ENCODE measurements around the gene NPL.

GRCh38 chr1:182783068-182783467, 6.5 kb upstream of the NPL start:
- TF ChIP-seq, protein P1, sequence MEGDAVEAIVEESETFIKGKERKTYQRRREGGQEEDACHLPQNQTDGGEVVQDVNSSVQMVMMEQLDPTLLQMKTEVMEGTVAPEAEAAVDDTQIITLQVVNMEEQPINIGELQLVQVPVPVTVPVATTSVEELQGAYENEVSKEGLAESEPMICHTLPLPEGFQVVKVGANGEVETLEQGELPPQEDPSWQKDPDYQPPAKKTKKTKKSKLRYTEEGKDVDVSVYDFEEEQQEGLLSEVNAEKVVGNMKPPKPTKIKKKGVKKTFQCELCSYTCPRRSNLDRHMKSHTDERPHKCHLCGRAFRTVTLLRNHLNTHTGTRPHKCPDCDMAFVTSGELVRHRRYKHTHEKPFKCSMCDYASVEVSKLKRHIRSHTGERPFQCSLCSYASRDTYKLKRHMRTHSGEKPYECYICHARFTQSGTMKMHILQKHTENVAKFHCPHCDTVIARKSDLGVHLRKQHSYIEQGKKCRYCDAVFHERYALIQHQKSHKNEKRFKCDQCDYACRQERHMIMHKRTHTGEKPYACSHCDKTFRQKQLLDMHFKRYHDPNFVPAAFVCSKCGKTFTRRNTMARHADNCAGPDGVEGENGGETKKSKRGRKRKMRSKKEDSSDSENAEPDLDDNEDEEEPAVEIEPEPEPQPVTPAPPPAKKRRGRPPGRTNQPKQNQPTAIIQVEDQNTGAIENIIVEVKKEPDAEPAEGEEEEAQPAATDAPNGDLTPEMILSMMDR (IDR thresholded peaks at IDR 0.05), result no peak
- no peak for TF ChIP-seq POLR2A (IDR thresholded peaks at IDR 0.05)
- no peak for TF ChIP-seq EP300 (IDR thresholded peaks at IDR 0.05)
